Aortic smooth muscle cell (primary cell): ENCODE measurements around the gene SAMD13. TPM values are rescaled to one million over a fixed set of nuclear protein-coding genes. Genes with fewer than 3 reads are reported as not detected.

Source experiments
- total RNA-seq: library from RNA; depleted of rRNA; stranded (reverse); fragments of >200 nt; gene quantifications from 2 replicates; pipeline ENCODE4 v1.2.3, GENCODE V29; 2014

Gene SAMD13, protein sequence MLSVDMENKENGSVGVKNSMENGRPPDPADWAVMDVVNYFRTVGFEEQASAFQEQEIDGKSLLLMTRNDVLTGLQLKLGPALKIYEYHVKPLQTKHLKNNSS
- total RNA-seq = 0.92 and 1.1 TPM in 2 replicates

DNA sequence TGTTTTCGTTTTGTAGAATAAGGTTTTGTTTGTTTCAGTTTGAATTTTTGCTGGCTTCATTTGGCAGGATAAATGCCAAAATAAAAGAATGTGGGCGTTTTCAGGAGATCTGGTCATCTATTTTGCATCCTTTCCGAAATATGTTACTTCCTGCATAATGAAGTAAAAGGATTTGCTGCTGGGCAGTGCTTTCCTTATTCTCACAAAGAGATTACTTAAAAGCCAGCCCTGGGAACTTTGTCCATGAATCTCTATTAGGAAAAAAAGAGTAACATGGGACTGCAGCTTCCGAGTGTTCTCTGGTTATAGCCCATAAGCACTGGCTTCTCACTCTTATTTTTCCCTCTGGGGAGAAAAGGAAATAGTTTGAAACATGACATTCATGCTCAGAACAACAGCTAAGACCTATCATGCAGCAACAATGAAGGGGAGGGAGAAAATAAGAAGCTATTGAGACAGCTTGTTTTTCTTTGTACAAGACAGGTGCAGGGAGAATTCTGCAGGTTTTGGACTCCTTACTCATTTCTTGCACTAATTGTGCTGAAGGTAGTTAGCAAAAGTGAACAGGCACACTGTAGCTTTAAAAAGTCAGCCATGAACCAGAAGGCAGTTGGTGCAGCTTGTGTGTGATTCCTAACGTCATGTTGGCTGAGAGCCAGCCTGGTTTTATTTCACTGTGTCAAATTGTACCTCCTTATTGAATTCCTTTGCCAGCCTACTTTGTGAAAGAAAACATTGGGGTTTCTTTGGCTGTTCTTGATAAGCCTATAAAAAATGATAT is at the start of gene SAMD13:
SAMD13 (plus strand) TSS at position 705 of the 781 bp plus-strand sequence. CDS start 1,527 bp downstream, outside the sequence.

GRCh38 chr1:84398175-84399155 is 97.0 kb downstream of the SAMD13 start, which contains the start of gene DNASE2B:
Gene DNASE2B (plus strand): TSS chr1:84398484. CDS start chr1:84398565, 81 bp downstream.

Other genes with a start within 250 kb of the SAMD13 start
- 14.3 and 16.4 TPM in 2 replicates for gene PRKACB, start 157.4 kb upstream of the SAMD13 start, total RNA-seq
- not detected in 2 replicates for gene DNASE2B, start 96.8 kb downstream of the SAMD13 start, total RNA-seq
- gene RPF1, start 177.6 kb downstream of the SAMD13 start, total RNA-seq = 35.4 and 39.9 TPM in 2 replicates
- 0.92 and 0.93 TPM in 2 replicates for gene SPATA1, start 204.7 kb downstream of the SAMD13 start, total RNA-seq
- 13.6 and 25.7 TPM in 2 replicates for gene GNG5, start 204.9 kb downstream of the SAMD13 start, total RNA-seq